Activated CD8-positive, alpha-beta memory T cell treated with anti-CD3 and anti-CD28 coated beads, Interleukin-2, amount 50 U/mL, for 48 hours (primary cell): ENCODE data around the gene PRUNE2.
"Not testable (repeated sequence)": the region's sequence is repeated elsewhere in the genome, so short reads cannot be mapped to it uniquely, and the experiment has no call there.

Source experiments
- DNase-seq: peaks from one replicate; pipeline ENCODE4 v3.0.0-alpha.2; 2020

Gene PRUNE2, protein sequence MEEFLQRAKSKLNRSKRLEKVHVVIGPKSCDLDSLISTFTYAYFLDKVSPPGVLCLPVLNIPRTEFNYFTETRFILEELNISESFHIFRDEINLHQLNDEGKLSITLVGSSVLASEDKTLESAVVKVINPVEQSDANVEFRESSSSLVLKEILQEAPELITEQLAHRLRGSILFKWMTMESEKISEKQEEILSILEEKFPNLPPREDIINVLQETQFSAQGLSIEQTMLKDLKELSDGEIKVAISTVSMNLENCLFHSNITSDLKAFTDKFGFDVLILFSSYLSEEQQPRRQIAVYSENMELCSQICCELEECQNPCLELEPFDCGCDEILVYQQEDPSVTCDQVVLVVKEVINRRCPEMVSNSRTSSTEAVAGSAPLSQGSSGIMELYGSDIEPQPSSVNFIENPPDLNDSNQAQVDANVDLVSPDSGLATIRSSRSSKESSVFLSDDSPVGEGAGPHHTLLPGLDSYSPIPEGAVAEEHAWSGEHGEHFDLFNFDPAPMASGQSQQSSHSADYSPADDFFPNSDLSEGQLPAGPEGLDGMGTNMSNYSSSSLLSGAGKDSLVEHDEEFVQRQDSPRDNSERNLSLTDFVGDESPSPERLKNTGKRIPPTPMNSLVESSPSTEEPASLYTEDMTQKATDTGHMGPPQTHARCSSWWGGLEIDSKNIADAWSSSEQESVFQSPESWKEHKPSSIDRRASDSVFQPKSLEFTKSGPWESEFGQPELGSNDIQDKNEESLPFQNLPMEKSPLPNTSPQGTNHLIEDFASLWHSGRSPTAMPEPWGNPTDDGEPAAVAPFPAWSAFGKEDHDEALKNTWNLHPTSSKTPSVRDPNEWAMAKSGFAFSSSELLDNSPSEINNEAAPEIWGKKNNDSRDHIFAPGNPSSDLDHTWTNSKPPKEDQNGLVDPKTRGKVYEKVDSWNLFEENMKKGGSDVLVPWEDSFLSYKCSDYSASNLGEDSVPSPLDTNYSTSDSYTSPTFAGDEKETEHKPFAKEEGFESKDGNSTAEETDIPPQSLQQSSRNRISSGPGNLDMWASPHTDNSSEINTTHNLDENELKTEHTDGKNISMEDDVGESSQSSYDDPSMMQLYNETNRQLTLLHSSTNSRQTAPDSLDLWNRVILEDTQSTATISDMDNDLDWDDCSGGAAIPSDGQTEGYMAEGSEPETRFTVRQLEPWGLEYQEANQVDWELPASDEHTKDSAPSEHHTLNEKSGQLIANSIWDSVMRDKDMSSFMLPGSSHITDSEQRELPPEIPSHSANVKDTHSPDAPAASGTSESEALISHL (N-terminal part only)

DNA sequence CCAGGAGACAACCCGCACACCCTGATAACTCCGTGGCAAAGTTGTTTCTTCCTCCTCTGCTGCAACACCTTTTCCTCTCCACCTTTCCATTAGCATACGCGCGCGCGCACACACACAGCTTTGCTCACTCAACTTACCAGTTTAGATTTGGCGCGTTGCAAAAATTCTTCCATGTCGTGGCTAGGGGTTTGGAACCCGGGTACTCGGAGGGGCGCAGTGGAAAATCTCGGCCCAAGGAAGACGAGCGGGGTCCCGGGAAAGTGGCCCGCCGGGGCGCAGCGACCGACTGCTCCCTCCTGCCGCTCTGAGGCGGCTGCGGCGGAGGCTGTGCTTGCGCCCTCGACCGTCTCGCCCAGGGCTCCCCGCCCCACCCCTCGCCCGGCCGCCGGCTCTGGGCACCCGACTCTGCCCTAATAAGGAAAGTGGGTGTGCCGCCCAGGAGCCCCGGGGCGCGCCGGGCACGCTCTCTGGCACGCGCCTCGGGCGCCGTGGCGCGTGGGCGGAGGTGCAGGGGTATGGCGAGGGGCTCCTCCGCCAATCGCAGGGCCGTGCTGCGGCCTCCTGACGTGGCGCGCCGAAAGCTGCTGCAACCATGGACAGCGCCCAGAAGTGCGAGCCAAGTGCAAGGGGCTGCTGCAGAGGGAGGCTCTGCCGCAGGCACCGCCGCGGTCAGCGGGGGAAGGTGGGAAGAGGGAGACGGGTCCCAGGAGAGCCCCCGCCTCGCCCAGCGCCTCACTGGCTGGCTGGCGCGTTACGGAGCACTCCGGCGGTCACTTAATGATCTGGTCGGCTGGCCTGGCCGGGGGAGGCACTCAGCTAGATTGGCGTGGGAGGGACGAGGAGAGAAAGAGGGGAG is at the start of gene PRUNE2:
TSS of gene PRUNE2 (minus strand) at position 324 of the 856 bp plus-strand sequence. CDS start at position 173, 151 bp downstream.
- DNase-seq = peak; percentile 58

DNA sequence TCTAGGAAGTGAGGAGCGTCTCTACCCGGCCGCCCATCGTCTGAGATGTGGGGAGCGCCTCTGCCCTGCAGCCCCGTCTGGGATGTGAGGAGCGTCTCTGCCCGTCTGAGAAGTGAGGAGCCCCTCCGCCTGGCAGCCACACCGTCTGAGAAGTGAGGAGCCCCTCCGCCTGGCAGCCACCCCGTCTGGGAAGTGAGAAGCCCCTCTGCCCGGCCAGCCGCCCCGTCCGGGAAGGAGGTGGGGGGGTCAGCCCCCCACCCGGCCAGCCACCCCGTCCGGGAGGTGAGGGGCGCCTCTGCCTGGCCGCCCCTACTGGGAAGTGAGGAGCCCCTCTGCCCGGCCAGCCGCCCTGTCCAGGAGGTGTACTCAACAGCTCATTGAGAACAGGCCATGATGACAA is 49.5 kb upstream of the PRUNE2 start:
- not testable (repeated sequence) for DNase-seq

DNA sequence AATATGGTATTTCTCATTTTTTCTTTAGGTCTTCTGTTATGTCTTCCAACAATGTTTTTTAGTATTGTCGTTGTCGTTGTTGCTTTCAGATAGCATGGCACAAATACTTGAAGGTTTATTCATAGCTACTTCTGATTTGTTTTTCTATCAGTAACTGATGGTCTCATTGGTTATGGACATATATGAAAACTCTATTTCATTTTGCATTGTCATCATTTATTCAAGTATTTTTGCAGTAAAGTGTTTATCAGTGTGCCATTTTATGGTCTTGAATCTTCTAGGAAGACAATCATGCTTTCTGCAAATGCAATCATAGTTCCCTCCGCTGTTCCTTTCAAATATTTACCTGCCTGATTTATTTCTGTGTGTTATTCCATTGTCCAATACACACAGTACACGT is 44.0 kb upstream of the PRUNE2 start:
- no peak for DNase-seq

DNA sequence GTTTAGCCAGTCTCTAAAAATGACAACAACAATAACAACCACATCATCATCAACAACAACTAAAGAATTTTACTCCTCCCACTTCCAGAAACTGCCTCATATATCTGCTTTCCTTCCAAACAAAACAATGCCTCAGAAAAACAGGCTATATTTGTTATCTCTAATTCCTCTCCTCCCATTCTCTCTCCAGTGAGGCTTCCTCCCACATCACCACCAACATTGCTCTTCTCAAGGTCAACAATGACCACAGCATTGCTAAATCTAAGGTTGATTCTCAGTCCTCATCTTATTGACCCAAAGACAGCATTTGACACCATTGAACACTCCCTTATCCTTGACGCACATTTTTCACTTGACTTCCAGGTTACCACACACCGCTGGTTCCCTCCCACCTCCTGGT is 38.1 kb upstream of the PRUNE2 start:
- DNase-seq = no peak

DNA sequence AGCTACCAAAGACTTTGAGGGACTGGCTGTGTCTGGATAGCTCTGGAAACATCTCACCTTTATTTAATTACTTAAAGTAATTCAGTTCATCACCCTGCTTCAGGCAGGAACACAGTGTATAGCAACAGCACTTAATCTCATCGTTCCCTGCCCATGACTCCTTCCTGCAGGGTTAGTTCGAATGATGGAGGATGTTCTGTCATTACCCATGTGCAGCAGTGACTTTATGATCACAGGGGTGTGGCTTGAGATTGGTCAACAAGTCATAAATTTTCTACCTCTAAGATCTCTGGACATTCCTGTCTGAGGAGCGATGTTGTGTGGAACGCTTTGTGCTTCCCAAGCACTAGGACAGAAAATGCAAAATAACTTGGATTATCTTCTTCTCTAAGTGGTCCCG is 37.1 kb upstream of the PRUNE2 start:
- no peak for DNase-seq

DNA sequence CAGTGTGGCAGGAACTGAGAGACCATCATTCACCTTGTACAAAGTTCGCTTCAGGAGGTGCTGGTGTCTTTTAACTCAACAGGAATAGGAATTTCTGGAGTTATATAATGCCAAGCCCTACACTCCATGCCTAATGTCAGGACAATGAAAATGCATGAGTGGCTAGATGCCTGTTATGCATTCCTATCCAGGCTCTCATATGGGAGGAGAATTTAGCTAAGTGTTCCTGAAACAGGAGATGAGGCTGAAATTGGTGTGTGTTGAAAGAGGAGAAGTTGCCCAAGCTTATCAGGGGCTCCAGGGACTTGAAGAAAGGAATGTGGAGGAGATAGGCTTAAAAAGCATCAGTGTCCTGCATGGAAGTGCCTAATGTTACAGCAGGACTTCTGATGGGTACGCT is 26.8 kb upstream of the PRUNE2 start:
- DNase-seq = no peak

DNA sequence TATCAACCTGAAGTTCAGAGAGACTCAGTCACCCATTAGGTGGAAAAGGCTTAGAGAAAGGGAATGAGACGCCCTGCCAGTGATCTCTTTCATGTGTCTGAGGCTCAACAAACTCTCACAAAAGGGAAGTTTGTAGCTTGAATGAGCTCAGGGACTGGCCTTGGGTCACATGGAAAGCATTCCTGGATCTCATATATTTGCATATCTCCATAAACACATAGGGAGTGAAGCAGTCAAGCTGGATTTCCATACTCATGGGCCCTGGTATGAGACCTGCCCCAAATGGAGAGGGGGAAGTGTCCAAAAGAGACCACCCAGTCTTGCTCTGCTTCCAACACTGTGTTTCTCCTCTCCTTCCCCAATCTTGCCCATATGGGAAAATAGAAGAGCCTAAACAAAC is 26.4 kb upstream of the PRUNE2 start:
- DNase-seq = no peak

DNA sequence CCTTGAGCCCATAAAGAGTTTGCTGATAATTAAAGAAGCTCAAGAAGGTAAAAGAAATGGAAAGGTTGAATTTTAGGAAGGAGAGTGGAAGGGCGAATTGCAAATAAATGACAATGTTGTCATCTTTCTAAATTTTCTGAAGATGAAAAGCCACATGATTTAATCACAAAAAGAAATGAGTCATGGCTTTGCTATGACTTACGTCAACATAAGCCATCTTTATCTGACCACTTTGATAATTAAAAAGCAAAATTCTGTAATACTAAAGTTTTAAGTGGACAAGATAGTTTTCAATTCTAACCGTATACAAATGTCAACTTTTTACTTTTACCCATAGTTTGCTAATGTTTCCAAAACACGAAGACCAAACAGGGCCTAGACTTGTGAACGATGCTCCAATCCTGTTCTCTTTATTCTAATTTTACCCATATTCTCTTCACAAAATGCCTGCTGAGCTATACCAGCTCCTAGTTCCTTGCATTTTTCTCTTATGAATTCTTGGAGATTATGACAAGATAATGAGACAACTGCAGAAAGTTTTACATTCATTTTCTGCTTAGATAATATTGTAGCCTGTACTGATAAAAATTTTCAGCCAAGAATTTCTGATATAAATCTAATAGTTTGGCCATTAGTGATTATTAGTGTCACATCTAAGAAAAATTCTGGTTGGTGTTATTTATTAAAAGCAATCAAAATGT is 21.8 kb upstream of the PRUNE2 start:
- no peak for DNase-seq

DNA sequence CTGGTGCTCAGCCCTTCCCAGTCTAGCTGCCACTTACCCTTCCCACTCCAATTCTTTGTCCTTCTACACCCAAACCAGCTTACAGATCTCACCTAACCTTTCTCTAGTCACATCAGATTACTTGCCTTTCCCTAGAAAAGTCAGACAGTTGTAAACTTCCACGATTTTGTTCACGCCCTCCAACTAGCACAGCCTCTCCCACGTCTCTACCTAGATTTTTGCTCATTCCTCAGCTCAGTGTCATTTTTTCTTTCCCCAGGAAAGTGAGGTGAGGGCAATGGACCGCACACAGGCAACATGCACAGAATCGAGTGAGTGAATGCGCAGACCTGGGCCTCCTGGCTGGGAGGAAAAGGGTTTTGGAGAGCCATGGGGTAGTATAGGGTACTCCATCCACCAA is 20.9 kb upstream of the PRUNE2 start:
- no peak for DNase-seq

DNA sequence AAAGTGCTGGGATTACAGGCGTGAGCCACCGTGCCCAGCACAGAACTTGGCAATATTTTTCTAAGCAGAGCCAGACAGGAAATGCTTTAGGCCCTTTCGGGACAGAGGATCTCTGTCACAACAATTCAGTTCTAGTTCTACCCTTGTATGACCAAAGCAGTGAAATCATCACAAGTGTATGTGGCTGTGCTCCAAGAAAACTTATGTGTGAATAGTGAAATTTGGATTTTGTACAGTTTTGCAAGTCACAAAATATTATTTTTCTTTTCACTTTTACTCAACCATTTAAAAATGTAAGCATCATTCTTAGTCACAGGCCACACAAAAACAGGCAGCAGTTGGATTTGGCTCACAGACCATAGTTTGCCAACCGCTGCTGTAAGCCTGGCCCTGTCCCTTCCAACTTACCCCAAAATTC is 20.4 kb upstream of the PRUNE2 start:
- DNase-seq = no peak

DNA sequence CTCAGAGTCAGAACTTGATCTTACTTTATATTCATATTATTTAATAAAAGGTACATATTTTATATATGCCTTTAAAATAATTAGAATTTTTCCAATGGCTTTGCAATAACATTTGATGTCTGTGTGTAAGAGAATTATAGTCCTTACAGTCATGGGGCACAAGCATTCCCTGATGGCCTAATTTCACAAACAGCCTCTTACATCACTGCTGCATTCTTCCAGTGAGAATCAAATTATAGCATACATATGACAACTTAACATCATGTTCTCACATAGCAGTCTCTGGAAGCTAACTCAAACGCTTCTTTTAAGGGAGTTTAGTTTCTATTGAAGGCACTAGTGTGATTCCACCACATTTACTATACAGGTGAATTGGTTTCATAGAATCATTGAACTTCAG is 15.3 kb upstream of the PRUNE2 start:
- no peak for DNase-seq

DNA sequence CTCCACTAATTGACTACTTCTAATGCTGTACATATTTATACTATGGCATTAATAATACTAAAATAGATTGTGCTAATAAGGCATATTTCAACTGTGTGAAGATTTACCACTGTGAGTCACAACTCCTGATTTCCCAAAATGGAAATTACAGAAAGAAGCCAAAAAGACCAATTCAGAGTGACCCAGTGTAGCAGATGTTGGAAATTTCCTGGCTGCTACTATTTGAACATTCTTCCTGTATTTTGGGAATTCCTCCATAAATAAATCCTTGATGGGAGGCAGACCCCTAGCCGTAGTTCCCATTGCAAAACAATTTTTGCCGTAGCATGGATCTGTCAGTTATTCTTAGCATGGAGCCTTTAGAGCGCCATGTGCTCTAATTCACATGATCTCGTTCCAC is 11.4 kb upstream of the PRUNE2 start:
- DNase-seq = no peak

DNA sequence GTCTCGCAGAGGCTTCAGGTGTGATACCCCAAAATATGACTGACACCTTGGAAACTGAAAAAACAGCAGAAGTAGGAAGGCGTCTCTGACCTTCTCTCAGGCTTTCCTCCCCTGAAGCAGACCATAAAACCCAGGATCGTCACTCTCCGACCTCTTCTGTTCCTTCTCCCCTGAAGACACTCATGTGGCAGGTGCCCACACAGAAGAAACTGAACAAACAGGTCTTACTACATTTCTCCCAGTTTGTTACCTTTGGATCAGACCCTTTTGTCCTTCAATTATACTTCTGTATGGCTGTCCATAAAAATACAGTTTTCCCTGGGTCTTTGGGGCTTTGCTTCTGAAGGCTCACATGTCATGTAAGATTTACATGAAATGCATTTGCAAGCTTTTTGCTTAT is 10.3 kb upstream of the PRUNE2 start:
- DNase-seq = no peak

DNA sequence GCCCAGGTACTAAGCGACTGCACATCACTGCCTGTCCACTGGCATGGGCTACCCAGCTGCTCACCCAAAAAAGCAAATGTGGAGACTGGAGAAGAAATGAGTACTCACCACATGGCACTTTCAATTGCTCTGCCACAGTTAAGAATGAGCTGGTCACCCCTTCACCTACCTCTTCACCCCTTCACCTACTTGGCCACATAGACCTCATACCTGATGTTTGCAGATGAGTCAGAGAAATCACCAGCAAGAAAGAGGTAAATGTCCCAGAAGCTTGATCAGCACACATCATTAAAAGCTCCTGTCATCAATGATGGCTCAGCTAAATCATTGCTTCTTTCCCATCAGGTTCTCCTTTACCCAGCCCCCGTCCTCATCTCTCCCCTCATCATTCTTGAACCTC is 7.6 kb upstream of the PRUNE2 start:
- no peak for DNase-seq

DNA sequence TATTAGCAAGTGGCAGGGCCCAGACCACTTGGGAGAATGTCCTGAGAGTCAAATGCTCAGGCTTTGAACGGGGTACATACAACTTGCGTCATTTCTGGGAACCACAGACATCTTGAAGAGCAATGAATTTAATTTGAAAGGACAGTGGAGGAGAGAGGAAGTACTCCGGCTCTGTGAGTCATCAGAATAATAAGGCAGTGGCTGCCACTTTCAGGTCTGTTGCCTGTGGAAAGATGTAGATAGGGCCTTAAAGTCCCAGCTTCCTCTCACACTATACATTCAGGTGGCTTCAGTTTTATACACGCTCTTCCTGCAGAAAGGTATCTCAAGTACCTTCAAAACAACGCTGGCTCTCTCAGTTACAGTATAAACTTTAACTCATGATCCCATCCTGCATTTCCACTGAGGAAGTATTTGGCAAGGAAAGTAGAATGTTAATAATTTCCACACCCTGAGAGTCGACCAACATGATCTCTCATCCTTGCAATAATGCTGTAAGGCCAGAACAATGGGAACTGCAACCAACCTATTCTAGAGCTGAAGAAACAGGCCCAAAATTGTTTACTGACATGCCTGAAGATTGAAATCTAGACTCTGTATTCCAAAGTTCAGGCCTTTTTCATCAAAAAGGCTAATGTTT is 6.8 kb upstream of the PRUNE2 start:
- no peak for DNase-seq

DNA sequence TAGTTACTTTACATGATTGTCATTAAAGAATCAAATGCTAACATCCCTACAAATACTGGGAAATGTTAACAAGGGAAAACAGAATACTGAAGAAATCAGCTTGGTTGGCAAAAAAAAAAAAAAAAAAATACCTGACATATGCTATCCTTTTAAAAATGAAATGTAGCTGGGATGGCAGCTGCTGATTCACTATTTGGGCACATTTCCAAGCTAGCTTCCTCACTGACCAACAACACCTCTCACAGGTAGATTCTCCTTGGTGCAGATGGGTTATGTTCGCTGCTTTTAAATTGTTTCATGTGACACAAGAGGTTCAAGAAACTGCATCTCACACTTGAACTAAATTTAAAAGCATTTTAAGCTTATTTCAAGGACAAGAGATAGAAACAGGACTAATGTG is 6.1 kb upstream of the PRUNE2 start:
- no peak for DNase-seq

DNA sequence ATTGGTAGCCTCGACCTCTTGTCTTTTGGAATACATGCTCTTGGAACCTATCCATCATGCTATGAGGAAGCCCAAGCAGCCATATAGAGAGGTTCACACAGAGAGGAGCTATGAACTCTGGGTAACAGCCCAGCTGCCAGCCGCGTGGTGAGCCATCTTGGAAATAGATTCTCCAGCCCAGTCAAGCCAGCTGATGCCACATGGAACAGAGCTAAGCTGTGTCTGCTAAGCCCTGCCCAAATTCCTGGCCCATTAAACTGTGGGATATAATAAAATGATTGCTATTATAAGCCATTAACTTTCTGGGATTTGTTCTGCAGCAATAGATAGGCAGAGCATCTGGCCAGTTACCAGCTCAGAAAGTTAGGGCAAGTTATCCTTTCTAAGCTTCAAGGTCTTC is 4.9 kb upstream of the PRUNE2 start:
- DNase-seq = no peak

DNA sequence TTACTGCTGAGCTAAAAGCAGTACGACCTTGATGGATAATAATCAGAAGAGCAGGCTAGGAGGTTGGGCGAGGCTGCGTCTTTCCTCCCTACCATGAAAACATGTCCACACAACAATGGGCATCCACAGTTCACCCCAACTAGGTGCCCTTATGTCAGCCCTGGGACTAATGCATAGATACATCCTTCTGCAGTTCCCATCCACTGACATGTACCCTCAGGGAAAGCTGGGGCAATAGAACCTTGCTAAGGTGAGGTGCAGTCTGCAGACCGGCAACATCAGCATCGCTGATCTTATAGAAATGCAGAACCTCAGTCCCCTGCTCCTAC is 697 bp upstream of the PRUNE2 start:
- no peak for DNase-seq

DNA sequence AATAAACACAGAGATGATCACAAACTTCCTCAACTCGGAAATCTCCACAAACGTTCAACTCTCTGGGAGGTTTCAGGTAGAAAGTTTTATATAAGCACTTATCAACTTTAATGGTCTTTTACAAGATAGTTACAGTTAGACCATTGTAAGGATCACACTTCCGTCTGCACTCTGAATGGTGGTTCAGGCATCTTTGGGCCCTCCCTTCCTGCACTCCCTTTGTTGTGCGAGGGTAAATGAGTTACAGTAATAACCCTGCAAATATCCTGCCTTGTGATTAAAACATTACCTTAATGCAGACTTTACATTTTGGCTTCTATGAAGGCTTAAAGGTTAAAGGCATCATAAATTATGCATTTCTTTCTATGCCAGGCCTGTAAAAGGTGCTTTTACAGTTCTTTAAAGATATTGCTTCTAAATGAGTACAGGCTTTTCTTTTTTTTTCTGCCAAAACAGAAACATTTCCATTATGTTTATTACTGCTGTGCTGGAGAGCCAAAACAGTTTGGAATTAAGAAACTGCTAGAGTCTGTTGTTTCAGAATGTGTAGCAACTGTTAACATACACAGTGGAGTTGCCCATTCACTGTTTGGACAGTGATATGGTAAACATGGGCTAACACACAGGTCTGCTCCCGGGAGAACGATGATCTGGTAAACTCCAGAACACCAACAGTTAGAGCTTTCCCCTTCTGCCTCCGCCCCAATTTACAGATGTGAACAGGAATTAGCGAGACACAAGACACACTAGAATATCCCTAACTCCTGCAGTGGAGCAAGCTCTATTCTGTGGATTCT is 1.1 kb downstream of the PRUNE2 start:
- no peak for DNase-seq

DNA sequence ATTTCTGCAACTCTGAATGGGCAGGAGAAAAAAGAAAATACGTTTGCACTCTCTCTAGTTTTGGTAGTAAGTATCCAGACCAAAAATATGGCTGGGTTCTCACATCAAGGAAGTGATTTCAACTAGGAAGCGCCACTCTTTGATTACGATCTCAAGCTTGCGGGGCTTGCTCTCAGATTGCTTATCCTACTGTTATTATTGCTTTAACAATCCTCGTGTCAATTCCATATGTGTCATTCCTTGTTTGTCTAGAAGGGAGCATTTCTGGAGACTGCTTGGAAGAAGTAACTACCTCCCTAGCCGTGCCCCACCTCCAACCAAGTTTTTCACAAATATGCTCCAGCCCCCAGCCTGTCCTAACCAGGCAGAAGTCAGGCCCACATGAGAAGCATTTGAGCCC is 3.5 kb downstream of the PRUNE2 start:
- no peak for DNase-seq
